Body of pancreas (tissue), 4 donors: ENCODE data around the gene SGMS1.

Experiments used
- POLR2A ChIP-seq, 3 donors: fragments of 450-650 bp; IDR thresholded peaks; one replicate each; pipeline ENCODE4 v1.6.1; 2016; ENCODE audit warnings: antibody characterized with exemption in 3 of 3, mild to moderate bottlenecking in 2 of 3
- TF ChIP-seq, protein P1 (sequence below), 7 experiments: fragments of 450-650 bp in 4 of 7; fragments of 200-600 bp in 3 of 7; sonication (generic) in 3 of 7; IDR thresholded peaks; one replicate each; pipeline ENCODE4 v1.5.1; 2016 to 2019; ENCODE audit warnings: antibody characterized with exemption in 7 of 7

DNA sequence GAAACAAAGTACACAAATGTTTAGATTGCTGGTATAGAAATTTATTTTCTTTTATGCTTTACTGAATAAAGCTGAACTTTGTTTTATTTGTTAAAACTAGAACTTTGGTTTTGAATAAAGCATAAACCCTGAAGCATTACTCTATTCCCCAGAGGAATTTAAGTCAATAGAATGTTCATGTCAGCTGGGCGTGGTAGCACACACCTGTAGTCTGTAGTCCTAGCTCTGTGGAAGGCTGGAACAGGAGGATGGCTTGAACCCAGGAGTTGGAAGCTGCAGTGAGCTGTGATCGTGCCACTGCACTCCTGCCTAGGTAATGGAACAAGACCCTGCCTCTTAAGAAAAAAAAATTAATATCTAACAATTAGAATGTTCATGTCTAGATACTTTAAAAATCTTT lies 233.5 kb downstream of the SGMS1 start:
- no peak for TF ChIP-seq POLR2A (IDR thresholded peaks at IDR 0.05)
- TF ChIP-seq, protein P1, sequence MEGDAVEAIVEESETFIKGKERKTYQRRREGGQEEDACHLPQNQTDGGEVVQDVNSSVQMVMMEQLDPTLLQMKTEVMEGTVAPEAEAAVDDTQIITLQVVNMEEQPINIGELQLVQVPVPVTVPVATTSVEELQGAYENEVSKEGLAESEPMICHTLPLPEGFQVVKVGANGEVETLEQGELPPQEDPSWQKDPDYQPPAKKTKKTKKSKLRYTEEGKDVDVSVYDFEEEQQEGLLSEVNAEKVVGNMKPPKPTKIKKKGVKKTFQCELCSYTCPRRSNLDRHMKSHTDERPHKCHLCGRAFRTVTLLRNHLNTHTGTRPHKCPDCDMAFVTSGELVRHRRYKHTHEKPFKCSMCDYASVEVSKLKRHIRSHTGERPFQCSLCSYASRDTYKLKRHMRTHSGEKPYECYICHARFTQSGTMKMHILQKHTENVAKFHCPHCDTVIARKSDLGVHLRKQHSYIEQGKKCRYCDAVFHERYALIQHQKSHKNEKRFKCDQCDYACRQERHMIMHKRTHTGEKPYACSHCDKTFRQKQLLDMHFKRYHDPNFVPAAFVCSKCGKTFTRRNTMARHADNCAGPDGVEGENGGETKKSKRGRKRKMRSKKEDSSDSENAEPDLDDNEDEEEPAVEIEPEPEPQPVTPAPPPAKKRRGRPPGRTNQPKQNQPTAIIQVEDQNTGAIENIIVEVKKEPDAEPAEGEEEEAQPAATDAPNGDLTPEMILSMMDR (IDR thresholded peaks at IDR 0.05), result no peak
